ENCODE results near the gene CHRNA4. TPM values are rescaled to one million over a fixed set of nuclear protein-coding genes. Genes with fewer than 3 reads are reported as not detected.
A peak's percentile ranks its signal among the peaks of the same experiment; 100 is the strongest.

The CHRNA4 gene
- total RNA-seq, 1 experiment from 2014 or later: 0.37 TPM

DNA sequence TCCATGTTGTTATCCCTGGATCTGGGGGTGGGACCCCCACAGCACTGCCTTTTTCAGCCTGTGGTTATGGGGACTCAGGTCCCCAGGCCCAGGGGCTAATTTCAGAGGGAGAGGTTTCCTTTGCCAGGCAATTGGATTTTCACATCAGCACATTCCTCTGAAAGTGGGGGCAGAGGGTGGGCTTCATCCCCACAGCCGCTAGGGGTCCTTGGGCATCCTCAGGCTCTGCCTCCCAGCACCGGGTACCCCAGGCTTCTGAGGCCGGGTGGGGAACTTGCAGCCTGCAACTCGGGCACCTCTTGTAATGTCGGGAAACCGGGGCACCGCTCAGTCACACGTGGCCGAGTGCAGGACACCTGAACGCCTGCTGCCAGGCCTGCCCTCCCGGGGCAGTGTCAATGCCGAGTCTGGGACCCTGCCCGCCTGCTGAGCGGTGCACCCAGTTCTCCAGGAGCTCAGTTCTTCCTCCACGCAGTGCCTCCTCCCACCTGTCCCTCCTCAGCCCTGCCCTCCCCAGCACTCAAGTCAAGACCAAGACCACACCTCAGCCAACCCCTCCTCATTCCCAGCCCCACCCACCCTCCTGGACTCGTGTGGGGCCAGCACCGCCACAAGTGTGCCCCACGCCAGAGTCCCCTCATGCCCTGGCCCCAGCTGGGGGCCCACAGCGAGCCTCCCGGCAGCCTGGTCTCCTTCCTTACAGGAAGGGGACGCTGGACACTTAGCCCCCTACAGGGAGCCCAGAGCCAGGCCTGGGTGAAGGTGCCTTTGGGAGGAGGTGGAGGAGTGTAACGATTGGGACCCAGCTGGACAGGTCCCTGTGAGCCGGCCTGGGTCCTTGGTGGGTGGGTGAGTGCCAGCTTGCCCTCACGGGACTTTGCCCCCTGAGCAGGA lies 8.8 kb upstream of the CHRNA4 start:
- in situ Hi-C loops (cut with HindIII; ENCODE audit: low sequenced_read_pairs): no loop called here
- DNase-seq (ENCODE audit: low spot score): no peak

DNA sequence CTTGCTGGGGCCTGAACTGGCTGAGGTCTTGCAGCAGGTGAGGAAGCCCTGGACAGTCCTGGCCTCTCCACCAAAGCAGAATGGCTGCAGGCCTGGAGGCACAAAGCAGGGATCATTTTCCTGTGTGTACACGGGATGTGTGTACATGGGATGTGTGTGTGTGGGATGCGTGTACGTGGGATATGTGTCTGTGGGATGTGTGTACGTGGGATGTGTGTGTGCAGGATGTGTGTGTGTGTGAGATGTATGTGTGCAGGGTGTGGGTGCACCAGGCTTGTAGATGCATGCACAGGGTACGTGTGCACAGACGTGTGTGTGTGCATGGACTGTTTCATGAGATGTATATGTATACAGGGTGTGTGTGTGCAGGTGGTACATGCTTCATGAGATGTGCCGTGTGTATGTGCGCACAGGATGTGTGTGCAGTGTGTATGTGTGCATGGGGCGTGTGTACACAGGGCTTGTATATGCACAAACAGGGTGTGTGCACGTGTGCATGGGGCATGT lies 7.9 kb upstream of the CHRNA4 start:
- no peak for DNase-seq (ENCODE audit: low spot score)
- in situ Hi-C loops (cut with HindIII; ENCODE audit: low sequenced_read_pairs): no loop called here

DNA sequence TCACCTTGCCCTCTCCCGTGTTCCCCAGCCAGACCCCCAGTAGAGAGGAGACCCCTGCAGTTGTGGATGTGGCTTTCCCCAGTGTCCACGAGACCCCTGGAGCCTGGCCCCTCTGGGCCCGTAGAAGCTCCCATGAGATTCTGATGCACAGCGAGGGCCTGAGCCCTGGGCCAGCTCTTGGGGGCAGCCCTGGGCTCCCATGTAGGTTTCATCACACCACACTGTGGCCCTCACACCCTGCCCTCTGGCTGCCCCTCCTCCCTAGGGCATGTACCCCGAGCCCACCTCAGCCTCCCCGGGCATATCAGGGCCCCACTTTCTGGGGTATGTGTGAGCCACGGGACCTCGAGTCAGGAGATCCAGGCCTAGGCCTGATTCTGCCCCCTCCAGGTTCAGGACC lies 7.0 kb upstream of the CHRNA4 start:
- no peak for DNase-seq (ENCODE audit: low spot score)
- in situ Hi-C loops (cut with HindIII; ENCODE audit: low sequenced_read_pairs): no loop called here

DNA sequence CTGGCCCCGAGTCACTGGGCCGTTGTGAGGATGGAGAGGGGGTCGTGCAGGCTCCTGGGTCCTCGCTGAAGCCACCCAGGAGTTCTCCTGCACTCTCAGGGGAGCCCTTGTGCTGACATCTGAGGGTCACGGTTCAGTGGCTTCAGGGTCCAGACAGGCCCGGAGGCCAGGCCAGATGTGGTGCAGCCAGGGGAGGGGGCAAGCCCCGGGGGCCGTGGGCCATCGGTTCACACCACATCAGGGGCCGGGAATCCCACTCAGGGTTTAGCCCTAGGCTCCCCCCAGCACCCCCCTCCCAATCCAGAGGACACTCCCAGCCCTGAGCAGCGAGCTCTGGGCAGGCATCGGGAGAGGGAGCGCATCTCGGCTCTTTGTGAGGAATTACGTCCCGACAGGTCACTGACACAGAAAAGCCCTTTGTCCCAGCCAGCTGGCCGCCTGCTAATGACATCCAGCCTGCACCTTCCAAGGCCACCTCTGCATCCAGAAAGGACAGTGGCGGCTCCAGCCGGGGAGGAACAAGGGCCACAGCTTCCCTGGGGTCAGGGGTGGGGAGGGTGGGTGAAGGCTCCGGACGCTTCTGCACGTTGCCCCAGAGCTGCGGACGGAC lies 6.4 kb upstream of the CHRNA4 start:
- in situ Hi-C loops (cut with HindIII; ENCODE audit: low sequenced_read_pairs): no loop called here
- no peak for DNase-seq (ENCODE audit: low spot score)

DNA sequence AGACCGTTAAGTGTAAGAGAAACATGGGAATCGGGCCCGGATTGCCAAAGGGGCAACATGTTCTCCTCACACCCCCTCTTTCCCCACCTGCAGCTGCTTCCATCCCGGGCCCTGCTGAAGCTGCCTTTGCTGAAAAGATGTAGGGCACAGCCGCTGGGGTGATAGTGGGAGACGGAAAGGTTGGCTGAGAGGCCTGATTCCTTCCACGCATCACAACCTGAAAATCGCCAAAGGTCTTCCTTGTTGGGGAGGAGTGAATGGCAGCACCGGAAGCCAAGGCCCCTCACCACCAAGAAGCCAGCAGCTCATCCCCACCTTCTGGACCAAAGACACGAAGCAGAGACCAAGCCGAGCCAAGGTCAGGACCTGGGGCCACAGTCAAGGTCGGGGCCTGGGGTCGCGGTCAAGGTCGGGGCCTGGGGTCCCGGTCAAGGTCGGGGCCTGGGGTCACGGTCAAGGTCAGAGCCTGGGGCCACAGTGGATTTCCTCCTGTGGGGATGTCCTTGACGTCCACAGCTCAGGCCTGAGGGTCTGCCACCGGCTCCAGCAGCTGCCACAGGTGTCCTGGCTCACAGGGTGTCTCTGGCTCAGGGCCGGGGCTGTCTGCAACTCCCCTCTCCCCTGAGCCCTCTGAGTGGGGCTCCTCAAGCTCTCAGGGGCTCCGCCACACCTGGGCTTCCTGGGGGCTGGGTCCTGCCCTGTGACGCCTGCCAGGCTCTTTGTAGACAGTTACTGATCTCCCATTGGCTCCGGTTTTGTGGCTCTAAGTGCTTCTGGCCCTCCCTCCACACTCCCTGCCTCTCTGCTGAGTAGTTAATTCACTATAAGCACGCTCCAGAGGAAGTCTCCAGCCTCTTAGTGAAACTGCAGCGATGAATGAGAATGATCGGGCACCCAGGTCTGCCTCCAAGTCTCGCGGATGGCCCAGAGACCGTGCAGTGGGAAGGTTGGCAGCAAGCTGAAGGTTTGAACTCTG lies 5.5 kb upstream of the CHRNA4 start:
- in situ Hi-C loops (cut with HindIII; ENCODE audit: low sequenced_read_pairs): no loop called here
- no peak for DNase-seq (ENCODE audit: low spot score)

DNA sequence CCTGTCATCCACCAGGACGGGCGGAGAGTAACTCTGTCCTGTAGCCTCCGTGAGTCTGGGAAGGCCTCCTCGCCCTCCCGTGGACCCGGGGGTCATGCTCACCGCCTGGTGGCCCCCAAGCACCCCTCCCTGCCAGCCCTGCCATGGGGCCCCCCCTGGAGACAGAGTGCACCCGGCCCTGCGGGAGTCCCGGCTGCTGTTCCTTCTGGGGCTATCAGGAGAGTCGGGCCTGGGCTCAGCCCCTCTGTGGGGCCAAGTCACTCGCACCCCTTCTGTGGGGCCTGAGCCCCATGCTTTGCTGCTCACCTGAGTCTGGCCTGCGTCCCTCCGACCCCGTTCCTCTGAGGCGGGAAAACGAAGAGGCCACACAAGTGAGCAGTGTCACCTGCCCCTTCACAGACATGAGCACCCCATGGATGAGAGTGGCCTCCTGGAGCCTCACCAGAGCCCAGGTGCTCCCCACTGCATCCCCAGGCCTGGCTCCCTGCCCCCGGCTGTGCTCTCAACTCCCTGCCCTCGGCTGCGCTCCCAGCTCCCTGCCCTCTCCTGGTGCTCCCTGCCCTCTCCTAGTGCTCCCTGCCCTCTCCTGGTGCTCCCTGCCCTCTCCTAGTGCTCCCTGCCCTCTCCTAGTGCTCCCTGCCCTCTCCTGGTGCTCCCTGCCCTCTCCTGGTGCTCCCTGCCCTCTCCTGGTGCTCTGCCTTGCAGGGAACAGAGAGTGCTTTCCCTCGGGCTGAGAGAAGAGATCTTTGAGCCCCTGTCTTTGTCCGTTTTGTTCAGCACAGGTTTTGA lies 4.6 kb upstream of the CHRNA4 start:
- no peak for DNase-seq (ENCODE audit: low spot score)
- in situ Hi-C loops (cut with HindIII; ENCODE audit: low sequenced_read_pairs): no loop called here

DNA sequence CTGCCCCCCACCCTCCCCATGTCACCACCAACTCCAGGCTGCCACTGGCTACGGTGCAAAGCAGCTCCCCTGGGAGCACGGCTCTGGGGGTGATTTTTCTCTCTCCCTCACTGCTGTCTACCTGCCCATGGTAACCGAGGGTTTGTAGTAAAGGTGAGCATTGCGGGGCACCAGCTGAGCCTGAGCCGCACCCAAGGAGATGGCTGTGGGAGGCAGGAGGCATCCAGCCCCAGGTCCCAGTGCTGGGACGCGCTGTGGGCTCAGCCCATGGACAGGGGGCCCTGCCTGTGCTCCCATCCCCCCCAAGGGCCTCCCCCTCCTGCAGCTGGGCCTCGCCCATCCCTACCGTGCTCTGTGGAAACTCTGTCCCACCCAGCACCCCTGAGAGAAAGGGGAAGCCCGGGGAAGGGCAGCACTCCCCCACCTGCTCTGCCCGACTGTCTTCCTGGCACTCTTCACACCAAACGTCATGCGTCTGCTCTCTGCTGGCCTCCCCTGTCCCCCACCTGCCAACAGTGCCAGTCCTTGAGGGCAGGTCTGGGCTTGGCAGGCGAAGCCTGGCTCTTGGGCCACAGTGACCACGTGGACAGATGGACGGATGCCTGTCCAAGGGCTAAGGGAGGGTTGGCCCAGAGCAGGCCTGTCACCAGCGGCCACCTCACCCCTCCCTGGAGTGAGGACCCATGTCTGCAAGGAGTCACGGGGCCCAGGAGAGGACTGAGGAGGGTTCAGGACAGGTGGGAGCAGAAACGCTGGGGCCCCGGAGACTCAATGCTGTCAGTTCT lies 3.8 kb upstream of the CHRNA4 start:
- in situ Hi-C loops (cut with HindIII; ENCODE audit: low sequenced_read_pairs): no loop called here

DNA sequence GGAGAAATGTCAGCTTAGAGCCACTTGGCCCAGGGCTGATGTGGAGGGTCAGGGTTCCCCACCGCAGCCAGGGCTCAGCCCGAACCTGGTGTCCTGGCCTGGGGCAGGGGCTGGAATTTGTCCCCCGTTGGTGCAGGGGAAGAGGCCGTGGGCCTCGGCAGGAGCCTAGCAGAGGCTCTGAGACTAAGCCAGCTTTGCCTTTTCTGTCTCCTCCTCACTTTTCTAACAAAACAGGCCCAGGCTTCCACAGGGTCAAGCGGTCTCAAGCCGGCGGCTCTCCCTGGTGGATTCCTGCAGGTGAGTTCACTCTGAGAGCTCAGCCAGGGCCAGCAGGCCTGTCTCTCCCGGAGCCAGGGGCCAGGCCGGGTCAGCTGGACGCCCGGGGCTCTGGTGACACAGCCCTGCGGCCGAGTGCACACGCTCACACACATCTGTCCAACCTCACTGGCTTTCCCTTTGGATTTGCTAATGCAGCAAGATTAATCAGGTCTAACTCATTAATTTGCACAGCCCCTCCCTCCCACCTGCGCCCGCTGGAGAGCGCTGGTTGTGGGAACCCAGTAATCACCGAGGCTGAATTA lies 2.9 kb upstream of the CHRNA4 start:
- in situ Hi-C loops (cut with HindIII; ENCODE audit: low sequenced_read_pairs): no loop called here
- DNase-seq (ENCODE audit: low spot score): no peak

More for the DNA sequence above, 3.8 kb upstream of the CHRNA4 start:
- peak; percentile 92 for DNase-seq (ENCODE audit: low spot score)

DNA sequence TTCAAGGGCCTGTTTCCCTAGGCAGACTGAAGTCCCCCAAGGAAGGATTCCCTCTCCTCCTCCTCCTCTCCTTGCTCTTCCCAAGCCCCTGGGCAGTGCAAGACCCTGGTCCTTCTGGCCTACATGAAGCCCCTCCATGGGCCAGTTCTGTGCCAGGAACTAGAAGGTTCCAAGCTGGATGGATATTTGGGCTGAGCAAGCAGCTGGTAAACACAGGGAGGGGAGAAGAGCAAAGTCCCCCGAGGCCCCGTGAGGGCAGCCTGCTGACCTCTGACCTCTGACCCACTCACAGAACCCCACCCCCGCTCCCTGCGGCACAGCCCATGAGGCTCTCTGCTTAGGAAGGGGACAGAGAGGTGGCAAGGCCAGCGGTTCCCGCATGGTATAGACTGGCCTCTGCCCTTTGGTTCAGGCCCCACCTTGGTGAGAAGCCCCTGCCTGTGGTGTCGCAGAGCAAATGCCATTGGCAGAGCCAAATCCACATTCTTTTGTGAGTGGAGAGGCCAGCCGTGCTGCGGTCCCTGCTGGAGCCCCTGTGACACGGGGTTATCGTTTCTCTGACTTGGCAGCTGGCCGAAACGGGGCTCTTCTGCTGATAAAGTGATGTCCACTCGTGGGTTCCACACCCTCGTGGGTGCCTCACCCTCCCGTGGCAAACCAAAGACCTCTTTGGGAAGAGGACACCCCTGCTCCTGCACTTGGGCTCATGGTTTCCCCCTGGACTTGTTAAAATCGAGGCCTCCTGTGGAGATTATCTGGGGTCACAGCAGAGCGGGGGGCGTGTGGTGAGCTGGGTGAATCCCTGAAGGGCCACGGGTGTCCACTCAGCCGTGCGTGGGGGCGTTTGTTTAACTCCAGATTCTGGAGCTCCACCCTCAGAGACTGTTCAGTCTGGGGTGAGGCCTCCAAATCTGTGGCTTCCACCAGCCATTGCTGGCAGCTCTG lies 2.1 kb upstream of the CHRNA4 start:
- DNase-seq (ENCODE audit: low spot score): no peak
- in situ Hi-C loops (cut with HindIII; ENCODE audit: low sequenced_read_pairs): no loop called here

DNA sequence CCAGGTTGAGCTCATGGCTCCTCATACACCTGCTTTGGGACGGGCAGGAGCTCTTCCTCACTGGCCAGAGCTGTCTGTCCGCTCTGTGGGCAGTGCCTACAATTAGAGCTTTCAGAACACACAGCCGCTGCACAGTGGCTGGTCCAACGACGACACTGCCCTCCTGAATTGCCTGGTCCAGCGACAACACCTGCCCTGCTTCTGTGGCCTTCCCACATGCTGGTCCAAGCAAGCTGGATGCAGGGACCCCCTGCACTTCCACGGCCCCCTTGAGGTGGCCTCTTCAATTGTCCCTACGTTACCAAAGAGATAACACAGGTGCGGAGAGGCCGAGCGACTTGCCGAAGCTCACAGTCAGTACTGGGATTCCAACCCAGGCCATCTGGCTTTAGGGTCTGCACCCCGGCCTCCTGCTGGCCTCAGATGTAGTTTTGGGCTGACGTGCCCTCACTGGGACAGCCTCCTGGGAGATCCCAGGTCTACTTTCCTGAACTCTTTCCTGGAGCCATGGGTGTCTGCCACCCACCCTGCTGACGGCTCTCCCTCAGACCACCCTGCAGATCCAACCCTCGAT lies 1.4 kb upstream of the CHRNA4 start:
- no peak for DNase-seq (ENCODE audit: low spot score)
- in situ Hi-C loops (cut with HindIII; ENCODE audit: low sequenced_read_pairs): no loop called here

DNA sequence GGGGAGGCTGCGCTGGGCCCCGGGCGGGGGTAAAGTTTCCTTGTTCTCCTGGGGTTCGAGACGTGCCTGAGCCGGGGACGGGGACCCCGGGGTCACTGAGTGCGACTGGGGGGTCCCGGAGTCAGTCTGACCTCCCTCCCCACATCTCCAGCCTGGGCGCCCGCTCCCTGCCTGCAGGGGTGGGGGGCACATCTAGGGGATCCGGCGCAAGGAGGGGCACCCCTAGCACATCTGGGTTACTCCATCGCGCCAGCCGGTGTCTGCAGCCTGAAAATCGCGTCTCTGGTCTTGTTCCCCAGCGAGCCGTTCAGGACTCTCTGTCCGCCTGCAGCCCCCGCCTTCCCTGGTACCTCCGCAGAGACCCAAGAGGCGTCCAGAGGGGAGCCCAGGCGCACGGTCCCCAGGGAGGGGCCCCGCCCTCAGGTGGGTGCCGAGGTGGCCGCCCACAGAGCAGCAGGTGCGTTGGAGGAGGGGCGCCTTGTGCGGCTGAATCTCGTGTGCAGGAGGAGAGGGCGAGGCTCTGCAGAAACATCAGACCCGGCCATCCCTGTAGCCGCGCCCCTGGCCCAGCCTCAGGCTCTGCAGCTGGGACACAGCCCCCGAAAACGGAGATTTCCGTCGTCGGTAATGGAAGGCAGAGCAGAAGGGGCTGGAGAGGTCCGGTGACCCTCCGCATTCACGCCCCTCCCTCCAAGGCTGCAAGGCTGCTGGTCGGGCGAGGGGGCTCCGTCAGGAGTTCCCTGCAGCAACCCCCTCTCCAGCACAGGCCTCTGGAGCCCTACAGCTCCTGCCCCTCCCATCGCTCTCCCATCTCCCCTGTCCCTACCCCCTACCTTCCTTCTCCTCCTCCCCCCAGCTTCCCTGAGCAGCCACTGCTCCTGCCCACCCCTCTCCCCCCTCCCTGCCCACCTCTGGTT lies 628 bp upstream of the CHRNA4 start:
- no peak for DNase-seq (ENCODE audit: low spot score)
- in situ Hi-C loops (cut with HindIII; ENCODE audit: low sequenced_read_pairs): no loop called here

DNA sequence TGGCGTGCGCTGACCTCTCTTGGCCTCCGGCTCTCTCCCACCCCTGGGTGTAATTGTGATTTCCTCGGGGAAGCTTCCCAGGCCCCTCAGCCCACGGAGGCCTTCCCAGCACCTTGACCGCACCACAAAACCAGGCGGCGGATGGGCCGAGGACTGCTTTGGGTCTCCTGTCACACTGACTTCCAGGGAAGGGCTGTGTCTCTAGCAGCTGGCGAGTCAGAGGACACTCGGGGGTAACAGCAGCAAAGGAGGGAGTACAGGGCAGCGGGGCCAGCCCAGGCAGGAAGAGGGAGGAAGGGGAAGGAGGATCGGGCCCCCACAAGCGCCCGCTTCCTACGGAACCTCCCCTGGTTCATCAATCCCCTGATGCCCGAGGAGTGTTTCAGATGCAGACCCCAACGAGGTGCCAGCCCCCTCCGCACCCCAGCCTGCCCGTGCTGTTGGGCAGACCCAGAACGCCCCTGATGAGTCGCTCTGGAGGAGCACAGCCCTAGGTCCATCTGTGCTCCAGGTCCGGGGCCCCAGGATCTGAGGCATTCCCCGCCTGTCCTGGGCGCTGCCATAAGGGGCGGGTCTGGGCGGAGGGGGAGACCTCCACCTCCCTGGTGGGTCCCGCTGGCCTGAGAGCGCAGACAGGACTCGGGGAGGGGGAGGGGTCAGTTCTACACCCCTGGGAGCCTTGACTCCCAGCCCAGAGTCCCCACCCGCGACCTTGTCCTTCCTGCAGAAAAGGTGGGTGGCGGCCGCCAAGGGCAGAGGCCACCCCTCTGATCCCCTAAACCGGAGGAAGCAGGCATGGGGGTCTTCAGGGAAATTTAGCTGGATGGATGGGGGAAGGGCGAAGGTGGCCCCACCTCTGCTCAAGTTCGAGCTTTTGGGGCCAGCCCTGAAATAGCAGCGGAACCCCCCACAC lies 956 bp downstream of the CHRNA4 start:
- in situ Hi-C loops (cut with HindIII; ENCODE audit: low sequenced_read_pairs): no loop called here
- no peak for DNase-seq (ENCODE audit: low spot score)

DNA sequence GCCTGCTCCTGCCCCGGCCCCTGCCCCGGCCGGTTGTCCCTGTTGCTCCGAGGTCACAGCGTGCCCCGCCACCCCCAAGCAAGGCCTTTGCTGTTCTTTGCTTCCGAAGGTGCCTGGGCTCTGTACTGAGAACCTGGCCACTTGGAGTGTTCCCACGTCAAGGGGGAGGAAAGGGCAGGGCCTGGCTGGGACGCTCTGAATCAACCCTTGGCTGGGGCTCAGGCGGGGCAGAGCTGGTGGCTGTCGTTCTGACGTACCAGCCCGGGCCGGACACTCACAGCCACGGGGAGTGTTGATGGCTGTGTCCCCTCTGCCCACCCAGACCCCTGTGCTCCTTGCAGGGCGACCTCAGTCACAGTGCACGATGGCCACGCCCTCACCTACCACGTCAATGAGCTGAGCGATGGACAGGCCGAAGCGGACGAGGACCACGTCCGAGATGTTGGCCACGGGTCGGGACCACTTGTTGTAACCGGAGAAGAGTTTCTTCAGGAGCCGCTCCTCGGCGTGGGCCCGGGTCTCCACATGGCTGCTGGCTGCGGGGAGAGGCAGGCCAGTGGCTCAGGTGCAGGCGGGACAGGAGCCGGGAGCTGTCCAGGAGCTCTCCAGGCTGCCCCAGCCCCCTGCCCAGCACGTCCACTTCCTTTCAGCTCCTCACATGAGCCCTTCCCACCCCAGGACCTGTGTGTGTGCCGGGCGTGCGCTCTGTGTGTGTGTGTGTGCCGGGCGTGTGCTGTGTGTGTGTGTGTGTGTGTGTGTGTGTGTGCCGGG lies 1.8 kb downstream of the CHRNA4 start:
- in situ Hi-C loops (cut with HindIII; ENCODE audit: low sequenced_read_pairs): no loop called here

More for the DNA sequence above, 1.8 kb downstream of the CHRNA4 start:
- no peak for DNase-seq (ENCODE audit: low spot score)

Data from G401 (cell line).